ENCODE data around the gene BMPR1B.

- TF ChIP-seq CTCF (IDR thresholded peaks at IDR 0.05; ENCODE audit: borderline replicate concordance, extremely low read depth, low read length, poor library complexity, severe bottlenecking) (no peak), EZH2 (IDR thresholded peaks at IDR 0.05; ENCODE audit: borderline replicate concordance, low read depth, low read length, severe bottlenecking) (no peak)
Measured at GRCh38 chr4:94870146-94870545, 112.4 kb downstream of the BMPR1B start.

All from DND-41 (cell line).